K562 (cell line): ENCODE data around the gene DYRK1A. TPM values are rescaled to one million over a fixed set of nuclear protein-coding genes. Genes with fewer than 3 reads are reported as not detected.

ENCODE experiments used
- ATAC-seq: fragments of 200-7000 bp; cut with Tn5 transposase; 3 replicates; pipeline ENCODE4 v1.9.1; 2020; ENCODE audit warnings: moderate library complexity
- BruUV-seq: library from RNA; stranded (reverse); fragments of 400-500 nt; replicated peaks from 2 replicates; lab custom pipeline; 2021; lab: Mats Ljungman, UMichigan
- CTCF ChIA-PET: fragments of 300-600 bp; formaldehyde crosslinking; extraction: SDS; loops from one replicate; lab custom pipeline; 2021; ENCODE audit warnings: low intra/inter-chr PET ratio; lab: Yijun Ruan, JAX
- POLR2A ChIA-PET: fragments of 300-600, 350-650 bp; sonication (Branson Sonifier 250); formaldehyde crosslinking; extraction: SDS; loops from one replicate; lab custom pipeline; 2021; ENCODE audit warnings: antibody characterized with exemption, inconsistent platforms; lab: Yijun Ruan, JAX
- DNase-seq, 4 experiments: peaks; one replicate each; pipeline versions ENCODE4 v3.0.0 to v3.0.0-alpha.2; 2011 to 2018; ENCODE audit warnings: low spot score in 3 of 4, mixed read lengths in 3 of 4; ENCODE audit errors: extremely low read depth in 1 of 4
- FAIRE-seq: peaks from 2 replicates; lab custom pipeline; 2011; peaks lifted over from hg19 to GRCh38; lab: Jason Lieb, UNC
- H2AFZ ChIP-seq: 2 replicates; pipeline ENCODE4 v1.6.0; 2011; ENCODE audit warnings: low read depth, low read length, control low read depth, inconsistent platforms
- H3K27ac ChIP-seq: fragments of 200-600 bp; 3 replicates; pipeline ENCODE4 v1.8.0; 2011; ENCODE audit warnings: low read depth, mild to moderate bottlenecking, control low read depth, inconsistent platforms, low read length, moderate library complexity, mixed read lengths; ENCODE audit errors: extremely low read depth
- H3K27me3 ChIP-seq, 2 experiments: fragments of 300-600 bp in 1 of 2; 2 replicates in 1 of 2; 3 replicates in 1 of 2; pipeline versions ENCODE4 v1.6.0 to v1.8.0; 2011; ENCODE audit warnings: inconsistent platforms in 2 of 2, low read length in 2 of 2, mild to moderate bottlenecking in 1 of 2, mixed read lengths in 1 of 2, moderate library complexity in 1 of 2; ENCODE audit not compliant: control insufficient read depth in 2 of 2, insufficient read depth in 2 of 2
- H3K36me3 ChIP-seq: fragments of 300-600 bp; 3 replicates; pipeline ENCODE4 v1.8.0; 2011; ENCODE audit warnings: mild to moderate bottlenecking, low read length, inconsistent platforms; ENCODE audit not compliant: control insufficient read depth, insufficient read depth
- H3K4me1 ChIP-seq, 2 experiments: fragments of 200-600 bp in 1 of 2; replicated peaks in 1 of 2; 2 replicates in 1 of 2; 3 replicates in 1 of 2; pipeline versions ENCODE4 v1.5.1 to v1.8.0; 2011; ENCODE audit warnings: inconsistent platforms in 2 of 2, low read length in 2 of 2, mild to moderate bottlenecking in 1 of 2, mixed read lengths in 1 of 2, moderate library complexity in 1 of 2; ENCODE audit not compliant: control insufficient read depth in 2 of 2, insufficient read depth in 2 of 2
- H3K4me2 ChIP-seq: 2 replicates; pipeline ENCODE4 v1.6.1; 2011; ENCODE audit warnings: low read length, control low read depth, inconsistent platforms, mixed read lengths; ENCODE audit not compliant: insufficient read depth
- H3K4me3 ChIP-seq: fragments of 200-600 bp; sonication (generic), shearing (Covaris generic); 2 replicates; pipeline ENCODE4 v1.5.1; 2016; ENCODE audit warnings: control low read depth, inconsistent platforms
- H3K79me2 ChIP-seq: fragments of 200-600 bp; 3 replicates; pipeline ENCODE4 v1.8.0; 2011; ENCODE audit warnings: low read length, inconsistent platforms; ENCODE audit not compliant: control insufficient read depth, insufficient read depth
- H3K9ac ChIP-seq, 2 experiments: 2 replicates each; pipeline versions ENCODE4 v1.6.0 to v1.6.1; 2011; ENCODE audit warnings: low read depth in 2 of 2, low read length in 2 of 2, control low read depth in 1 of 2, inconsistent platforms in 1 of 2, mild to moderate bottlenecking in 1 of 2, mixed read lengths in 1 of 2; ENCODE audit not compliant: insufficient read depth in 1 of 2
- H3K9me1 ChIP-seq: one replicate; pipeline ENCODE4 v1.6.0; 2011; ENCODE audit warnings: inconsistent platforms, mild to moderate bottlenecking, low read length, moderate library complexity; ENCODE audit not compliant: control insufficient read depth, insufficient read depth
- H3K9me3 ChIP-seq: replicated peaks from 2 replicates; pipeline ENCODE4 v1.5.1; 2011; ENCODE audit warnings: low read depth, low read length, inconsistent platforms; ENCODE audit not compliant: control insufficient read depth, insufficient read depth
- H4K20me1 ChIP-seq: replicated peaks from 2 replicates; pipeline ENCODE4 v1.6.1; 2011; ENCODE audit warnings: low read length, inconsistent platforms, mixed read lengths; ENCODE audit not compliant: control insufficient read depth, insufficient read depth
- DMBX1 ChIP-seq: fragments of 250-450 bp; sonication (Bioruptor Pico); IDR thresholded peaks from 2 replicates; pipeline ENCODE4 v1.8.0; 2022; ENCODE audit warnings: inconsistent platforms, mild to moderate bottlenecking, moderate library complexity, borderline replicate concordance
- E2F6 ChIP-seq, 2 experiments: IDR thresholded peaks; 2 replicates each; pipeline ENCODE4 v1.6.1; 2011; ENCODE audit warnings: borderline replicate concordance in 1 of 2, control low read depth in 1 of 2, low read depth in 1 of 2, low read length in 1 of 2, mild to moderate bottlenecking in 1 of 2, mixed read lengths in 1 of 2, moderate library complexity in 1 of 2; ENCODE audit not compliant: insufficient read depth in 1 of 2, insufficient read length in 1 of 2, poor library complexity in 1 of 2, severe bottlenecking in 1 of 2; ENCODE audit errors: extremely low read depth in 1 of 2
- HMG20B ChIP-seq: fragments of 250-450 bp; sonication (Bioruptor Pico); IDR thresholded peaks from 2 replicates; pipeline ENCODE4 v1.5.0; 2021; ENCODE audit warnings: mild to moderate bottlenecking
- MBD2 ChIP-seq: sonication (generic); IDR thresholded peaks from 2 replicates; pipeline ENCODE4 v1.6.1; 2016; ENCODE audit warnings: low read depth, borderline replicate concordance
- MTF1 ChIP-seq: fragments of 250-450 bp; sonication (Bioruptor Pico); IDR thresholded peaks from 2 replicates; pipeline ENCODE4 v1.9.0; 2021; ENCODE audit warnings: moderate library complexity, mild to moderate bottlenecking, inconsistent platforms, borderline replicate concordance
- MYNN ChIP-seq, 2 experiments: sonication (generic); formaldehyde crosslinking in 1 of 2; IDR thresholded peaks; 2 replicates each; pipeline versions ENCODE4 v1.5.0 to v1.6.1; 2016 to 2020; ENCODE audit warnings: antibody characterized with exemption in 1 of 2, missing genetic modification reagents in 1 of 2
- NKRF ChIP-seq: fragments of 450-650 bp; IDR thresholded peaks from 2 replicates; pipeline ENCODE4 v1.6.1; 2016; ENCODE audit warnings: borderline replicate concordance
- NONO ChIP-seq, 2 experiments: fragments of 200-400 bp in 1 of 2; fragments of 450-650 bp in 1 of 2; formaldehyde crosslinking in 1 of 2; IDR thresholded peaks; 2 replicates each; pipeline ENCODE4 v1.6.1; 2017; ENCODE audit warnings: low read depth in 2 of 2, mild to moderate bottlenecking in 2 of 2, moderate library complexity in 2 of 2, low read length in 1 of 2
- RBBP5 ChIP-seq: fragments of 200-600 bp; sonication (generic); IDR thresholded peaks from 2 replicates; pipeline ENCODE4 v1.6.1; 2012; ENCODE audit warnings: borderline replicate concordance, mild to moderate bottlenecking, low read length, control low read depth, inconsistent platforms; ENCODE audit not compliant: insufficient read depth, poor library complexity, severe bottlenecking
- SIN3B ChIP-seq: fragments of 450-650 bp; IDR thresholded peaks from 2 replicates; pipeline ENCODE4 v1.6.1; 2017; ENCODE audit warnings: low read depth, mild to moderate bottlenecking, moderate library complexity
- ZFX ChIP-seq: sonication (generic); formaldehyde crosslinking; IDR thresholded peaks from 2 replicates; pipeline ENCODE4 v1.8.0; 2022; ENCODE audit warnings: mild to moderate bottlenecking, missing genetic modification reagents, moderate library complexity
- ZKSCAN1 ChIP-seq: fragments of 150-350 bp; IDR thresholded peaks from 2 replicates; pipeline ENCODE4 v1.6.1; 2016; ENCODE audit warnings: low read depth, low read length
- ZNF384 ChIP-seq: IDR thresholded peaks from 2 replicates; pipeline ENCODE4 v1.6.1; 2012; ENCODE audit warnings: low read depth, low read length, improper control_type of control experiment
- ZNF395 ChIP-seq: fragments of 200-800 bp; sonication (Bioruptor generic); IDR thresholded peaks from 2 replicates; pipeline ENCODE4 v1.6.1; 2017; ENCODE audit warnings: missing genetic modification characterization, missing compliant biosample characterization
- ZNF589 ChIP-seq: fragments of 200-800 bp; sonication (Bioruptor generic); IDR thresholded peaks from 2 replicates; pipeline ENCODE4 v1.6.1; 2016; ENCODE audit warnings: low read depth, missing genetic modification characterization, missing compliant biosample characterization
- WGBS: fragments of 100-300 bp; shearing (Covaris generic); methylation state at CpG from one replicate; pipeline ENCODE4 v1.1.6; 2016; ENCODE audit warnings: low coverage, mixed read lengths; ENCODE audit not compliant: insufficient coverage; ENCODE audit errors: missing lambda C conversion rate; 5-methylcytosine and 5-hydroxymethylcytosine counted together
- in situ Hi-C: fragments of 300-500 bp; cut with MboI; formaldehyde crosslinking; loops from 4 replicates; pipeline ENCODE4 v1.15.0; 2018; ENCODE audit warnings: inconsistent platforms, mixed read lengths
- intact Hi-C: fragments of 100-400 bp; cut with micrococcal nuclease; formaldehyde crosslinking; loops from 2 replicates; pipeline ENCODE4 v1.14.2; 2022
- polyA plus RNA-seq, 8 experiments: library from polyadenylated mRNA; depleted of rRNA in 4 of 8; stranded (reverse) in 5 of 8; unstranded in 3 of 8; fragments of >200 nt; fragmentation: Nextera tagmentation in 2 of 8; fragmentation: Illumina TruSeq in 1 of 8; extraction: Ambion mirVana in 2 of 8; extraction: Trizol in 1 of 8; gene quantifications; 2 replicates each; pipeline versions ENCODE4 v1.2.1 to v1.2.3, GENCODE V29; 2011 to 2014; ENCODE audit warnings: inconsistent platforms in 1 of 8, missing spikeins in 1 of 8
- total RNA-seq, 7 experiments: library from RNA; depleted of rRNA in 6 of 7; stranded (reverse); fragments of >200 nt in 6 of 7; fragmentation: Illumina TruSeq in 2 of 7; extraction: Trizol in 2 of 7; gene quantifications; 2 replicates each; pipeline versions ENCODE4 v1.2.1 to v1.2.3, GENCODE V29; 2011 to 2021; ENCODE audit warnings: low replicate concordance in 1 of 7
- TF ChIP-seq, protein P1 (sequence below): fragments of 250-450 bp; sonication (Bioruptor Pico); IDR thresholded peaks from 2 replicates; pipeline ENCODE4 v1.8.0; 2021; ENCODE audit warnings: borderline replicate concordance, mild to moderate bottlenecking, moderate library complexity; ENCODE audit not compliant: poor library complexity, severe bottlenecking

The DYRK1A gene
- total and polyA plus RNA-seq, 9 of the 15 experiments (the other 6 are each of a cell fraction or from before 2014, with no cell fraction given): 3.7 to 64.8 (median 42.3) TPM

DNA sequence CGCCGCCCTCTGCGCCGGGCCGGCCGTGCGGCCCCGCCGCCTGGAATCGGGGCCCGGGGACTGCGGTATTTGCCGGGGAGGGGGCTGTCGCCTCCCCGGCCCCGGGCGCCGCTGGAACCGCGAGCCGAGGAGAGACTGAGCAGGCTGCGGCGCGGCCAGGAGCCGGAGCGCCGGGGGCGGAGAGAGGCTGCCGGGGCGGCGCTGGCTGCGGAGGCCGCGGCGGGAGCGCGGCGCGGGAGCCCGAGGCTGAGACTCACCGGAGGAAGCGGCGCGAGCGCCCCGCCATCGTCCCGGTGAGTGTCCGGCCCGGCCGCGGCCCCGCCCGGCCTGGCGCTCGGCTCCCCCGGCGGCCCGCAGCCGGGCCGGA, 746 bp downstream of the DYRK1A start:
- Histone ChIP-seq H3K4me3 (peak overlapping the region; percentile 88), H3K9me1 (no peaks in the 10 kb centered on the region), H3K36me3 (peaks cover 4% of the 10 kb centered on the region; the same call in 2 of the 3 replicates), H3K9me3 (no peaks in the 10 kb centered on the region), H3K79me2 (peaks cover 68% of the 10 kb centered on the region), H3K9ac (peak overlapping the region; percentile 95 to 99; a peak in 3 of 4 replicates), H3K27ac (peak overlapping the region; percentile 97), H3K27me3 (no peaks in the 10 kb centered on the region; a peak in 1 of 5 replicates), H3K4me2 (peak overlapping the region; percentile 99; the same call in 1 of the 2 replicates), H3K4me1 (peaks cover 12 to 25% of the 10 kb centered on the region in 2 experiments), H4K20me1 (peaks cover 4% of the 10 kb centered on the region; the same call in 1 of the 2 replicates), H2AFZ (no peak overlapping the region)
- FAIRE-seq: no peak
- 0% methylated on average over 35 of the region's 61 CpGs for WGBS
- in situ Hi-C loops: no loop called here
- ATAC-seq: no peak
- no TSS peak for BruUV-seq
- intact Hi-C loops: loop anchor here (5.0 kb wide), 2 partner anchors 80 to 95 kb away; no protein-coding TSS in a partner anchor
- ChIA-PET CTCF (no interaction called here), POLR2A (interaction anchor here (10.5 kb wide), 1 partner anchor 15 kb away, joined by 109 read pairs; no protein-coding TSS in a partner anchor)
- DNase-seq: peak in 1 of 4 experiments; percentile 55
- TF ChIP-seq E2F6 (IDR thresholded peaks at IDR 0.05; ENCODE audit: borderline replicate concordance in 1 of 2, extremely low read depth in 1 of 2, insufficient read depth in 1 of 2, insufficient read length in 1 of 2, low read depth in 1 of 2, low read length in 1 of 2, poor library complexity in 1 of 2, severe bottlenecking in 1 of 2) (no peak), NONO (IDR thresholded peaks at IDR 0.05; ENCODE audit: low read depth in 2 of 2, low read length in 1 of 2) (0 out of 4 replicates have a peak, but pooled peaks of 1 of the 2 experiments have one; percentile 24), MTF1 (CRISPR knock-in tag) (no peak), RBBP5 (peak; percentile 74), SIN3B (peak; percentile 61; the same call in 1 of the 2 replicates), HMG20B (CRISPR knock-in tag) (no peak), MYNN (IDR thresholded peaks at IDR 0.05) (no peak), MYNN (CRISPR knock-in tag; IDR thresholded peaks at IDR 0.05) (no peak), ZNF384 (no peak), DMBX1 (no peak), MBD2 (no peak), ZFX (peak; percentile 9; the same call in 1 of the 2 replicates), ZKSCAN1 (no peak), ZNF395 (CRISPR knock-in tag) (peak; percentile 84), ZNF589 (CRISPR knock-in tag) (no peak), NKRF (no peak)
- TF ChIP-seq, protein P1, sequence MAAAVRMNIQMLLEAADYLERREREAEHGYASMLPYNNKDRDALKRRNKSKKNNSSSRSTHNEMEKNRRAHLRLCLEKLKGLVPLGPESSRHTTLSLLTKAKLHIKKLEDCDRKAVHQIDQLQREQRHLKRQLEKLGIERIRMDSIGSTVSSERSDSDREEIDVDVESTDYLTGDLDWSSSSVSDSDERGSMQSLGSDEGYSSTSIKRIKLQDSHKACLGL: no peak
